NB4 (cell line): Measurements from ENCODE around the gene SH3GLB2.

Experiments used
- CTCF ChIP-seq: IDR thresholded peaks from one replicate; pipeline ENCODE4 v1.5.1; 2012; ENCODE audit warnings: low read depth, low read length
- POLR2A ChIP-seq: IDR thresholded peaks from 2 replicates; pipeline ENCODE4 v1.6.1; 2011; ENCODE audit warnings: mild to moderate bottlenecking; ENCODE audit not compliant: insufficient read length; ENCODE audit errors: extremely low read depth
- TF ChIP-seq, protein P1 (sequence below): IDR thresholded peaks from 2 replicates; pipeline ENCODE4 v1.6.1; 2011; ENCODE audit warnings: low read depth, low read length

DNA sequence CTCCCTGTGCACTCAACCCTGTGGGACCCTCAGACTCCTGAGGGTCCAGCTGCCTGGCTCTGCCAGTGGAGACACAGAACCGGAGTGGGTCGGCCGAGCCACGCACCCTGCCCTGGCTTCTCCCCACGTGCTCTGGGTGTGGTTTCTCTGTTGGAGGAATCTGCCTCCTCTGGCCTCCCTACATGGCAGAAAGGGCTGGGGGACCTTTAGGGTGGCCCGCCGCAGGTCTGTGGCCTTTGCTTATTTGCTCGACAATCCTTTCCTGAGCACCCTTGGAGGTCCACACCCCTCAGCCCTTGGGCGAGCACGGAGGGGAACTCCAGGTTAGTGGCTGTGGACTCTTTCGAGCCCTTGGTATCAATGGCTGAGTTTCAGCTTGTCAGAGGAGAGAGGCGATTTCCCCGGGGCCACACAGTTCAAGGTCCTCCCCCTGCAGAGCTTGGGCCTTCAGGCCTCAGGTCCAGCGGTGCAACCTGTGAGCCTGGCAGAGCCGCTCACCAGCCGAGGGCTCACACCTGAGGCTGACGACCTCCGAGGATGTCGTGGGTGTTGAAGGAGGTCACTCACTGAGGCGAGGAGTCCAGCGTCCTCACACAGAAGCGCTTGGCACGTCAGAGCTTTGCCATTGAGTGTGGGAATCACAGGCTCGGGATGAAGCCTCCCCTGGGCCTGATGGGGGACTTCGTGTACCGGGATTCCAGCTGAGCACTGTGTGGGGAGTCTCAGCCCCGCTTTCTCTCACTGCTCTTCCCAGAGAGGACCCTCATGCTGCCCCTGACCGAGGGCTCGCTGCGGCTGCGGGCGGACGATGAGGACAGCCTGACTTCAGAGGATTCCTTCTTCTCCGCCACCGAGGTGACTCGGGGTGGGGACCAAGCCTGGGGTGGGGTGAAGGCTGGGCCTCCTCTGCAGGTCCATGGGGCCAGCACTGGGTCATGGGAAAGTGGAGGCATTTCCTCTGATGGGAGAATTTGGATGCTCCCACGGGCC lies 32.0 kb upstream of the SH3GLB2 start:
- TF ChIP-seq CTCF (no peak), POLR2A (no peak)
- TF ChIP-seq, protein P1, sequence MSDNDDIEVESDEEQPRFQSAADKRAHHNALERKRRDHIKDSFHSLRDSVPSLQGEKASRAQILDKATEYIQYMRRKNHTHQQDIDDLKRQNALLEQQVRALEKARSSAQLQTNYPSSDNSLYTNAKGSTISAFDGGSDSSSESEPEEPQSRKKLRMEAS = no peak
